PFSK-1 (cell line): ENCODE data around the gene PPARGC1A.

ENCODE experiments used
- FOXP2 ChIP-seq: optimal IDR thresholded peaks from 2 replicates; pipeline ENCODE3; 2011; ENCODE audit warnings: borderline replicate concordance, control low read depth, inconsistent platforms; ENCODE audit not compliant: insufficient read depth; ENCODE audit errors: extremely low read length, extremely low read depth
- POLR2AphosphoS5 ChIP-seq: IDR thresholded peaks from 2 replicates; pipeline ENCODE4 v1.6.1; 2012; ENCODE audit warnings: low read depth, mild to moderate bottlenecking, control low read depth, low read length, moderate library complexity
- REST ChIP-seq, 2 experiments: IDR thresholded peaks; 2 replicates each; pipeline versions ENCODE4 v1.6.1 to v1.8.0; 2011 to 2012; ENCODE audit warnings: low read depth in 2 of 2, low read length in 2 of 2, control low read depth in 1 of 2, inconsistent platforms in 1 of 2, mild to moderate bottlenecking in 1 of 2, moderate library complexity in 1 of 2; ENCODE audit not compliant: insufficient read depth in 1 of 2
- SIN3A ChIP-seq: IDR thresholded peaks from 2 replicates; pipeline ENCODE4 v1.6.1; 2012; ENCODE audit warnings: mild to moderate bottlenecking, low read length, moderate library complexity, borderline replicate concordance; ENCODE audit not compliant: insufficient read depth
- TAF1 ChIP-seq: IDR thresholded peaks from 2 replicates; pipeline ENCODE4 v1.6.1; 2012; ENCODE audit warnings: low read length, control low read depth, borderline replicate concordance; ENCODE audit not compliant: insufficient read depth

- TF ChIP-seq REST (IDR thresholded peaks at IDR 0.05; ENCODE audit: insufficient read depth in 1 of 2, low read depth in 2 of 2, low read length in 2 of 2) (no peak), POLR2AphosphoS5 (no peak), SIN3A (no peak), TAF1 (no peak), FOXP2 (no peak)
These were observed 123.5 kb downstream of the PPARGC1A start for GRCh38 chr4:23766344-23766743.
